Endodermal cell (in vitro differentiated cells): ENCODE measurements around the gene CDC25B. TPM values are rescaled to one million over a fixed set of nuclear protein-coding genes. Genes with fewer than 3 reads are reported as not detected.
A peak's percentile ranks its signal among the peaks of the same experiment; 100 is the strongest.

Source experiments
- DNase-seq: peaks from one replicate; pipeline ENCODE4 v3.0.0-alpha.2; 2017
- H3K27ac ChIP-seq: 2 replicates; pipeline ENCODE4 v1.5.1; 2013; ENCODE audit warnings: mild to moderate bottlenecking, low read depth, low read length, moderate library complexity
- H3K27me3 ChIP-seq: 2 replicates; pipeline ENCODE4 v1.6.1; 2013; ENCODE audit warnings: mild to moderate bottlenecking, low read length, moderate library complexity; ENCODE audit not compliant: insufficient read depth, control insufficient read depth, poor library complexity, severe bottlenecking
- H3K36me3 ChIP-seq: 2 replicates; pipeline ENCODE4 v1.7.0; 2013; ENCODE audit warnings: mild to moderate bottlenecking, low read length, moderate library complexity; ENCODE audit not compliant: control insufficient read depth, insufficient read depth
- H3K4me1 ChIP-seq: one replicate; pipeline ENCODE4 v1.7.0; 2013; ENCODE audit warnings: low read length; ENCODE audit not compliant: control insufficient read depth, insufficient read depth
- H3K4me3 ChIP-seq: 2 replicates; pipeline ENCODE4 v1.5.1; 2013; ENCODE audit warnings: mild to moderate bottlenecking, low read length, moderate library complexity
- H3K9ac ChIP-seq: 2 replicates; pipeline ENCODE4 v1.6.1; 2013; ENCODE audit warnings: mild to moderate bottlenecking, low read length, moderate library complexity; ENCODE audit not compliant: poor library complexity, severe bottlenecking; ENCODE audit errors: extremely low read depth
- H3K9me3 ChIP-seq: 2 replicates; pipeline ENCODE4 v1.6.1; 2013; ENCODE audit warnings: mild to moderate bottlenecking, low read length, moderate library complexity; ENCODE audit not compliant: control insufficient read depth
- H3K27ac Mint-ChIP-seq: 2 replicates; pipeline ENCODE4 v1.8.0; 2020; ENCODE audit warnings: mixed read lengths
- H3K27me3 Mint-ChIP-seq: 2 replicates; pipeline ENCODE4 v1.8.0; 2021; ENCODE audit warnings: mild to moderate bottlenecking, mixed read lengths; ENCODE audit not compliant: insufficient read depth
- H3K36me3 Mint-ChIP-seq: 2 replicates; pipeline ENCODE4 v1.8.0; 2020; ENCODE audit warnings: low read depth, mixed read lengths
- H3K4me1 Mint-ChIP-seq: 2 replicates; pipeline ENCODE4 v1.8.0; 2020; ENCODE audit warnings: mixed read lengths
- H3K4me3 Mint-ChIP-seq: 2 replicates; pipeline ENCODE4 v1.8.0; 2020; ENCODE audit warnings: mild to moderate bottlenecking, moderate library complexity, mixed read lengths
- H3K9me3 Mint-ChIP-seq: 2 replicates; pipeline ENCODE4 v1.8.0; 2020; ENCODE audit warnings: mild to moderate bottlenecking, mixed read lengths
- CTCF ChIP-seq: fragments of 200-600 bp; sonication (generic); conservative IDR thresholded peaks from 2 replicates; pipeline ENCODE4 v1.5.0; 2021; ENCODE audit warnings: antibody characterized with exemption, mild to moderate bottlenecking
- WGBS, 2 experiments: methylation state at CpG; one replicate each; pipeline versions ENCODE4 v1.1.5 to v1.1.7; 2013; ENCODE audit warnings: missing lambda C conversion rate in 2 of 2, mixed read lengths in 1 of 2; ENCODE audit not compliant: insufficient coverage in 1 of 2, insufficient read length in 1 of 2; 5-methylcytosine and 5-hydroxymethylcytosine counted together
- total RNA-seq, 2 donors: library from RNA; stranded (reverse); fragmentation: NEBNext Ultra II Directional in 1 of 2; extraction: Animal tissue kit (Norgen Biotek cat#: 25700) in 1 of 2; gene quantifications; 2 replicates in 1 of 2; 3 replicates in 1 of 2; pipeline ENCODE4 v1.2.1, GENCODE V29; 2021

The CDC25B gene
- total RNA-seq, 2 donors from 2014 or later: 25.7 to 33.6 TPM

DNA sequence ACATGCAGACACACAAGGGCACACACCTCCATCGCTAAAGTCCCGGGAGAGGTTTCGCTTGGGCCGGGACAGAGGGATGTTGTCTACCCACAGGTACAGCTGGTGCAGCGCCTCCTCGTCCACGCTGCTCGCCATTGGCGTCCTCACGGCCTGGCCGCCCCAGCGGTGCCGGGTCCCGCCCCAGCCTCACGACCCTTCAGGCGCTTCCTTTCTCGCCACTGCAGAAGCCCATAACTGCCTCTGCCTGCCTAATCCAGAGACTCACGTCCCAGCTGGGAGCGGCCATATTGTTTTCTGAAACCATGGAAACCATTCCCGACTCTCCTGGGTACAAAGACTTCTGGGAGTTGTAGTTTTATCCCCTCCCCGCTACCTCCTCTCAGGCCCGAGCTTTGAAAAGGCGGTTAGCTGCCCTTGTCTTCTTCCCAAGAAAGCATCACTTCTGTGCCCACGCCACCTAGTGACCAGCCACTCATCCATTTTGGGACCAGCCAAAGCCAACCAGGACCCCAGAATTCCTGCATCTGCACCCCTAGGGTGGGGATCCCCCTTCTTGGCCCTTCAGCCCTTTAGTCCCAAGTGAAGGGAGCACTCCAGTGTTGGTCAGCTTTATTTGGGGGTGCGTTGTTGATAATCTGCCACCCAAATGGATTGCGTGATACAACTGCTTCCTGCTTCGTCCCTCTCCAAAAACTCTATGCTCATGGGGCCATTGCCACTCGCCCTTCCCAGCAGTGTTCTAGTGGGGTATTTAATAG is 14.8 kb upstream of the CDC25B start, which contains the start of gene SPEF1:
TSS of gene SPEF1 (minus strand) at position 296 of the 758 bp plus-strand sequence. CDS start at position 135, 161 bp downstream.
- Mint-ChIP-seq H3K27ac (no peak within 1 kb of the TSS), H3K27me3 (peaks cover 50% of the 10 kb centered on the region), H3K4me1 (peaks cover 2% of the 10 kb centered on the region), H3K36me3 (peaks cover 5% of the 10 kb centered on the region), H3K9me3 (no peaks in the 10 kb centered on the region), H3K4me3 (peak within 1 kb of the TSS; percentile 44)
- WGBS, 2 experiments: 13 to 20% methylated on average over 17 to 28 of the region's 28 CpGs
- TF ChIP-seq CTCF: peak; percentile 74
- no peak within 1 kb of the TSS for H3K27ac ChIP-seq
- H3K4me3 ChIP-seq: peak within 1 kb of the TSS; percentile 86
- peaks cover 11% of the 10 kb centered on the region for H3K36me3 ChIP-seq
- H3K9ac ChIP-seq: peak within 1 kb of the TSS; percentile 33
- no peaks in the 10 kb centered on the region for H3K9me3 ChIP-seq
- peaks cover 46% of the 10 kb centered on the region for H3K27me3 ChIP-seq
- peak; percentile 96 for DNase-seq
- H3K4me1 ChIP-seq: peaks cover 3% of the 10 kb centered on the region

GRCh38 chr20:3782597-3782996 is 13.5 kb upstream of the CDC25B start:
- H3K27me3 ChIP-seq: peaks cover 34% of the 10 kb centered on the region
- Mint-ChIP-seq H3K9me3 (no peaks in the 10 kb centered on the region), H3K27me3 (peaks cover 43% of the 10 kb centered on the region), H3K4me3 (no peak overlapping the region), H3K27ac (no peak overlapping the region), H3K4me1 (peaks cover 2% of the 10 kb centered on the region), H3K36me3 (peaks cover 5% of the 10 kb centered on the region)
- TF ChIP-seq CTCF: no peak
- 87 to 94% methylated on average over 4 to 6 of the region's 6 CpGs for WGBS, 2 experiments
- no peak overlapping the region for H3K27ac ChIP-seq
- H3K9me3 ChIP-seq: no peaks in the 10 kb centered on the region
- H3K4me3 ChIP-seq: no peak overlapping the region
- DNase-seq: no peak
- peaks cover under 1% of the 10 kb centered on the region for H3K4me1 ChIP-seq
- no peak overlapping the region for H3K9ac ChIP-seq
- H3K36me3 ChIP-seq: peaks cover 11% of the 10 kb centered on the region

- Histone ChIP-seq H3K4me3 (no peak overlapping the region), H3K27me3 (peaks cover 29% of the 10 kb centered on the region), H3K4me1 (no peaks in the 10 kb centered on the region), H3K36me3 (peaks cover 11% of the 10 kb centered on the region), H3K9me3 (no peaks in the 10 kb centered on the region), H3K27ac (no peak overlapping the region), H3K9ac (no peak overlapping the region)
- no peak for DNase-seq
- 92% methylated on average over 2 of the region's 2 CpGs for WGBS, 2 experiments
- no peak for TF ChIP-seq CTCF
- no peak overlapping the region for H3K4me3 Mint-ChIP-seq
- peaks cover 43% of the 10 kb centered on the region for H3K27me3 Mint-ChIP-seq
- H3K9me3 Mint-ChIP-seq: no peaks in the 10 kb centered on the region
- H3K27ac Mint-ChIP-seq: no peak overlapping the region
- peaks cover 5% of the 10 kb centered on the region for H3K36me3 Mint-ChIP-seq
- H3K4me1 Mint-ChIP-seq: peaks cover 2% of the 10 kb centered on the region
These were observed 13.0 kb upstream of the CDC25B start for GRCh38 chr20:3783068-3783489.
